NCI-H82 treated with DMSO at 0.1 percent for 48 hours (cell line): ENCODE results near the gene GTF3C5.
A peak's percentile ranks its signal among the peaks of the same experiment; 100 is the strongest.
"Not testable (repeated sequence)": the region's sequence is repeated elsewhere in the genome, so short reads cannot be mapped to it uniquely, and the experiment has no call there.

ENCODE experiments used
- DNase-seq: peaks from one replicate; lab custom pipeline; 2025; ENCODE audit not compliant: unreplicated experiment; lab: John Stamatoyannopoulos, UW

GTF3C5 gene, protein sequence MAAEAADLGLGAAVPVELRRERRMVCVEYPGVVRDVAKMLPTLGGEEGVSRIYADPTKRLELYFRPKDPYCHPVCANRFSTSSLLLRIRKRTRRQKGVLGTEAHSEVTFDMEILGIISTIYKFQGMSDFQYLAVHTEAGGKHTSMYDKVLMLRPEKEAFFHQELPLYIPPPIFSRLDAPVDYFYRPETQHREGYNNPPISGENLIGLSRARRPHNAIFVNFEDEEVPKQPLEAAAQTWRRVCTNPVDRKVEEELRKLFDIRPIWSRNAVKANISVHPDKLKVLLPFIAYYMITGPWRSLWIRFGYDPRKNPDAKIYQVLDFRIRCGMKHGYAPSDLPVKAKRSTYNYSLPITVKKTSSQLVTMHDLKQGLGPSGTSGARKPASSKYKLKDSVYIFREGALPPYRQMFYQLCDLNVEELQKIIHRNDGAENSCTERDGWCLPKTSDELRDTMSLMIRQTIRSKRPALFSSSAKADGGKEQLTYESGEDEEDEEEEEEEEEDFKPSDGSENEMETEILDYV

DNA sequence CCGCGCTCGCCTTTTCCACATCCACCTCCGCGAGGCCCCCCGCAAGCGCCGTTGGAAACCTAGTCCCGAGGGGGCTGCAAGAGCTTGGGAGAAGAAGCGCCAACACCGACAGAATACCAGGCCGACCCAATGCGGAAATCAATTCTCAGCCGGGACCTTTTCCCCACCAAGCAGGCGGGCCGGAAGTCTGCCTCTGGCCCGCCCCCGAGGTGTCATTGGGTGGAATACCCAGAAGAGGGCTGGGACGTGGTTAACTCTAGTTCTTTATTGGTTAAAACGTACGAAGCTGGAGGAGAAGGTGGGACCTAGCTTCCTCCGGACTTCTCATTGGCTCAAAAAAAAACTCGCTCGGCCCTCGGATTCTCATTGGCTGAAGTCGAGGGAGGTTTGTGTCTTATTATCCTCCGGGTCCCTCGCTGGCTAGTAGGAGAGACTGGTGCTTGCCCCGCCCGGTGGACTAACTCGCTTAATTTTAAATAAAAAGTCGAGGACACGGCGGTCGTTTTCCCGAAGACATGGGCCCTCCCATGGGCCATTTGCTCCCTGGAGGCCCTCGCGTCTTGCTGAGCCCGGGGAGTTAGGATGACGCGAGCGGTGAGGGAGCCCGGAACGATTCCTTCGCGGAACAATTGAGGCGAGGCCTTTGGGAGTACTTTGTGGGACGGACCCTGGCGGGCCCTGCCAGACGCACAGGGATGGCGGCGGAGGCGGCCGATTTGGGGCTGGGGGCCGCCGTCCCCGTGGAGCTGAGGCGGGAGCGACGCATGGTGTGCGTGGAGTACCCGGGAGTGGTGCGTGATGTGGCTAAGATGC, at the start of gene GTF3C5:
Gene GTF3C5, plus strand, starts transcription at position 681 of the 813 bp plus-strand sequence. Its CDS starts 15 bp downstream, at position 696.
- DNase-seq = peak; percentile 99

DNA sequence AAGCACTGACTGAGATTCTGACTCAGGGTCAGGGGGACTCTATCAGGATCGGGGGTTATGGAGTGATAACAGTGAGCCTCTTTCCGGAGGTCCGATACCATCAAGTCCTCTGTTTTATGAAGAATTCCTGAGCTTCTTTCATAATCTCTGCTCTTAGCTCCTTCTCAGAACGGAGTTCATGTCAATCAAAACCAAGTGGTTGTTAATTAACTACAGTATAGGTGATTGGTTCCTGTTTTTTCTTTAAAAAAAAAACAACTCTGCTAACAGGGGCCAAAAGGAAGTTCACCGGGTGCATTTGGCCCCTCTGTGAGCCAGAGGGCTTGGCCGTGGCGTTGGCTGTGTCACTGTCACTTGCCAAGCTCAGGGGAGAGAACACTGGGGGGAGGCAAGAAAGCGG, 48.3 kb upstream of the GTF3C5 start:
- DNase-seq = no peak

GRCh38 chr9:132983491-132984201, 47.2 kb upstream of the GTF3C5 start:
- DNase-seq = no peak

DNA sequence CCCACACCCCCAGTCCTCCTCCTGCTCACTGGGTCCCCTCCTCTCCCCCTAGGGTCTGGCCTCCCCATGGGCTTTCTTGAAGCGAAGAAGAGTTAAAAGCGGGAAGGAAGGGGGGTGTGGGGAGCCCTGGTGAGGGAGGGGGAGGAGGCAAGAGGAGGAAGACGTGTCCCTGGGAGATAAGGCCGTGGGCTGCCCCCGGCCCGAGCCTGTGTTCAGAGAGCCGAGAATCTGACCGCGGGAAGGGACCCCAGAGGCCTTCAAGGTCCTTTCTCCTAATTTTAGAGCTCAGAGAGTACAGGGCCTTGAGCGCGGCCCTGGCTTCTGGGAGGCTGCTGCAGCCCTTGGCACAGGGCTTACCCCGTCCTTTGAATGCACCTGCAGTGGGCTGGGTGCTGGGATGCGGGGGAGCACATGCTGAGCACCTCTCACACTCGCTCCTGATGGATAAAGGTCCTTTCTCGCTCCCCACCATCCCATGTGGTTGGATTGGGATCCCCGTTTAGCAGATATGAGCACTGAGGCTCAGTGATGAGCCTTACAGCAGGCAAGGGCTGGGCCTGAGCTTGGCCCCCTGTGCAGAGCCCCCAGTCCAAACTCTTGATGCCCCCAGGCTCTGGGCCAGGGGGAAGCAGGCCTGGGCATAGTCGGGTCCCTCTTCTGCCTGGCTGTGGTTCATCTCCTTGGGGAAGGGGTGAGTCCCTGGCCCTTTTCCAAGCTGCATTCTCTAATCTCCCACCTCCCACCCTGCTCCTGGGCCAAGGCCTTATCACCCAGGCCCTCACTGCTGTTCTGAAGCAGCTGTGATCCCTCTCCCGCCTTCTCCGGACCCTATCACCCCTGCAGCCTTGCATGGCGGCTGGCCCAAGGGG, 46.4 kb upstream of the GTF3C5 start:
- no peak for DNase-seq

DNA sequence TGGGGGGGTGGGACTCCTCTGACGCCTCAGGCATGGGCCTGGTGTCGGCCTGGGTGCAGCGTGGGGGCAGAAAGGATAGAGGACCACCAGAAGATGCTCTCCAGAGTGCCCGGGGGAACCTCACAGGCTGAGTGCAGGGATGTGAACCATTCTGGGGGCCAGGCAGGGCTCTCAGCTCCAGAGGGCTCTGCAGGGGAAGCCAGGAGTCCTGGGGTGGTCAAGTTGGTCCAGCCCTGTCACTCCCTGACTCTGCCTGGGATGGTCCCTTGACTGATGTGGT, 45.8 kb upstream of the GTF3C5 start:
- DNase-seq = no peak

GRCh38 chr9:132985489-132985888, 45.3 kb upstream of the GTF3C5 start:
- no peak for DNase-seq

GRCh38 chr9:132986114-132986513, 44.7 kb upstream of the GTF3C5 start:
- DNase-seq = no peak

GRCh38 chr9:132986640-132987620, 43.9 kb upstream of the GTF3C5 start:
- DNase-seq = no peak

DNA sequence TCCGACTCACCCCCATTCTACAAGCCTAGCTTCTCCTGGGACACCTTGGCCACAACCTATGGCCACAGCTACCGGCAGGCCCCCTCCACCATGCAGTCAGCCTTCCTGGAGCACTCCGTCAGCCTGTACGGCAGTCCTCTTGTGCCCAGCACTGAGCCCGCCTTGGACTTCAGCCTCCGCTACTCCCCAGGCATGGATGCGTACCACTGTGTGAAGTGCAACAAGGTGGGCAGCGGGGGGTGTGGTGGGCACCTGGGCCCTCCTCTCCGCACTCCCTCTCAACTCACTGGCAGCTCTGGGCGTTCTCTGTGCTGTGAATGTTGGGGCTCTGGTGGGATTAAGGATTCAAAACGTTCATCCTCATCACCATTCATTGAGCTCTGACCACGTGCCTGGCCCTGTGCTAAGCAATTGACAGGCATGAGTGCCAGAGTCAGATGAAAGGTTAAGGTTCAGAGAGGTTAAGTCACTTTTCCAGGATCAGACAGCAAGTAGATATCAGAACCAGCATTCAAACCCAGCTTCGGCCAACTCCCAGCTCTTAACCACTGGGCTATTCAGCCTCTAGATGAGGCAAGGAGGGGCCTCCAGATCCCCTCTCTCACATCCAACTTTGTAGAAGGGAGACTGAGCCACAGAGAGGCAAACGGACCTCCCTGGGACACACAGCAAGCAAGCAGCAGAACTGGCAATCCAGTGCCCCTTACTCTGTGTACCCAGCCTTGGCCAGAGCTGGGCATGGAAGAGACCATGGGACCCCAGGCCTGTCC, 42.4 kb upstream of the GTF3C5 start:
- no peak for DNase-seq

GRCh38 chr9:132989014-132989310, 41.8 kb upstream of the GTF3C5 start:
- no peak for DNase-seq

GRCh38 chr9:132989414-132989996, 41.3 kb upstream of the GTF3C5 start:
- no peak for DNase-seq

DNA sequence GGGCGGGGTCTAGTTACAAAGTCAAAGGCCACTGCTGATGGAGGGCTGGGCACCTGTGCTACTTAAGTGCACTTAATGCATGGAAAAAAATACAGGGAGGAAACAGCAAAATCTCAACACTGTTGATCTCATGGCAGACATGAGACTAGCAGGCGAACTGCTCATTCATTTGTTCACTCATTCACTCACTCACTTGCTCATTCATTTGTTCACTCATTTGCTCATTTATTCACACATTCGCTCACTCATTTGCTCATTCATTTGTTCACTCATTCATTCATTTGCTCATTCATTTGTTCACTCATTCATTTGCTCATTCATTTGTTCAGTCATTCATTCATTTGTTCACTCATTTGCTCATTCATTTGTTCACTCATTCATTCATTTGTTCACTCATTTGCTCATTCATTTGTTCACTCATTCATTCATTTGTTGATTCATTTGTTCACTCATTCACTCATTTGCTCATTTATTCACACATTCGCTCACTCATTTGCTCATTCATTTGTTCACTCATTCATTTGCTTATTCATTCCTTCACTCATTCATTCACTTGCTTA, 40.7 kb upstream of the GTF3C5 start:
- not testable (repeated sequence) for DNase-seq

GRCh38 chr9:132990781-132991180, 40.0 kb upstream of the GTF3C5 start:
- DNase-seq = no peak

GRCh38 chr9:132991351-132992300, 39.2 kb upstream of the GTF3C5 start:
- no peak for DNase-seq

DNA sequence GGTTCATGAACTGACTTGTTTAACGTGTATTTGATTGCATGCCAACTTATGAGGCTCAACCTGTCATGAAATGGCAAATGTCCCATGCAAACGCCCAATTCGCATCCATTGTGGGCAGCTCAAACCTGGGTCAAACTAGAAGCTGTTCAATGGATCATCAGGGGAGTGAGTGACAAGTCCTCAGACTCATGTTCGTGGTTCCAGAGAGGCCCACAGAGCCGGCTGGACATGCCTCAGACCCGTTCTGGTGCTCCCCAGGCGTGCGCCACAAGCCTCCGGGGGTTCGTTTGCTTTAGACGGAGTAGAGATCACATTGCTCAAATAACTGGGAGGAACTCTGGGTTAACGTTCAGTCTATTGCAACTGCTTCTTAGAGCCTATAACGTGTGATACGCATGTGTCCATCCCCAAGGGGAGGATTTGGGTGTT, 37.3 kb upstream of the GTF3C5 start:
- no peak for DNase-seq

DNA sequence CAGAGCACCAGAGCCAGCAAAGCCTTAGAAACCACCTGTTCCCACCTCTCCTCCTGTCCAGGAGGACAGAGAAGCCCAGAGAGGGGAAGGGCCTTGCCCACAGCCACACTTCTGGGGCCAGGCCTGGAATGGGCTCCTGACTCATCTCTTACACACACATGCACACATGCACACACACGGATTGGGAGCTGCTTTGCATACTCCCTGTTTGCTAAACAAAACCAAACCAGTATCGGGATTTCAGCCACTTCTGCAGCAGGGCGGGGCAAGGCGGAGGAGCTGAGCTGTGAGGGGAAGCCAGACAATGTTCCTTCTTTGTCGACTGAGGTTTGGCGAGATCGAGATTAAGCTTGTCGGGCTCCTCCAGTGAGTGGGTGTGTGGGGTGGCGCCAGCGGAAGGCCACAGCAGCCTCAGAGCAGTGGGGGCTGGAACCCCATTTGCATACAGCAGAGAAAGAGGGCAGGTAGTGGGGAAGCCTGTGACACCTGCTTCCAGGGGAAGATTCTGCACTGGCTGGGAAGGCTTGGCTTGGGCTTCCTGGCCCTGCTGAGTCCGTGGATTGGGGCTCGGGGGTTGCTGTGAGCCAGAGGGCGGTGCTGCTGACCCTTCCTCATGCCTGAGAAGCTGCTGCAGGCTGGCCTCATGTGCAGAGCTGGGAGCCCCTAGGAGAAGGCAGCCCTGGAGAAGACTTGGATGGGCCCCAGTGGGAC, 36.2 kb upstream of the GTF3C5 start:
- DNase-seq = no peak

DNA sequence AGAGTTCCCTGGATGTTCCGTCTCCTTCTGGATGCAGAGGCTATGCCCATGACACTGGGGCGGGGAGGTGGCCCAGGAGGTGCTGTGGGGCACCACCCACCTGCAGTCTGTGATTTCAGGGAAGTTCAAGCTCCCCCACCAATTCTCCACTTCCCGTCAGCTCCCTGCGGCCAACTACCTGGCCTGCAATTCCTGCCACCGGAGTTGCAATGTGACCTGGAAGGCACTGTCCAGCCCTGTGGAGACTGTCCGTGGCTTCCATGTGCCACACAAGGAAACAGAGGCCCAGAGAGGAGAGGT, 35.7 kb upstream of the GTF3C5 start:
- DNase-seq = no peak
